HG02938 (cell line): ENCODE measurements around the gene HSPB9.
"Not testable (repeated sequence)": the region's sequence is repeated elsewhere in the genome, so short reads cannot be mapped to it uniquely, and the experiment has no call there.

ENCODE experiments used
- ATAC-seq: cut with Tn5 transposase; IDR thresholded peaks from one replicate; pipeline ENCODE4 v1.9.1; 2021; ENCODE audit warnings: mild to moderate bottlenecking, moderate library complexity; ENCODE audit not compliant: unreplicated experiment

HSPB9 gene

DNA sequence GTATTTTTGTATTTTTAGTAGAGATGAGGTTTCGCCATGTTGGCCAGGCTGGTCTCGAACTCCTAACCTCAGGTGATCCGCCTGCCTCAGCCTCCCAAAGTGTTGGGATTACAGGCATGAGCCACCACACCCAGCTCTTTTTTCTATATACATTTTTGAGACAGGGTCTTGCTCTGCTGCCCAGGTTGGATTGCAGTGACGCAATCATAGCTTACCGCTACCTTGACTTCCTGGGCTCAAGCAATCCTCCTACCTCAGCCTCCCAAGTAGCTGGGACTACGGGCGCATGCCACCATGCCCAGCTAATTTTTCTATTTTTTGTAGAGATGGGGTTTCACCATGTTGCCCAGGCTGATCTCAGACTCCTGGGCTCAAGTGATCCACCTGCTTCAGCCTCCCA lies 18.1 kb downstream of the HSPB9 start:
- not testable (repeated sequence) for ATAC-seq

DNA sequence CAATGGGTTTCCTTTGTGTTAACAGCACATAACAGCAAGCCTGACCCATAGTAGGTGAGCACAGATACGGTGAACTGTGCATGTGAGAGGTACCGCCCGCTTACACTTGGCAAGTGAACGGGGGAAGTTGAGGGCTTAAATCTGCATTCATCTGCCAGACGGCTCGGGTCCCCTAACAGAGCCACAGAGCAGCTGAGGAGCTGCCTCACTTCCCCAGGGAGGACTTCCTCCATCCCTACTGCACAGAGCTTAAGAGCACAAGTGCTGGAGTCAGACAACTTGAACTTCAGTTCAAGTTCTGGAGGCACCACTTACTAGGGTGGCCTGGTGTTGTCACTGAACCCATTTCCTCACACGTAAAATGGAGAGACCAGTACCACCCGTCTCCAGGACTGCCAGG lies 18.8 kb downstream of the HSPB9 start:
- no peak for ATAC-seq

DNA sequence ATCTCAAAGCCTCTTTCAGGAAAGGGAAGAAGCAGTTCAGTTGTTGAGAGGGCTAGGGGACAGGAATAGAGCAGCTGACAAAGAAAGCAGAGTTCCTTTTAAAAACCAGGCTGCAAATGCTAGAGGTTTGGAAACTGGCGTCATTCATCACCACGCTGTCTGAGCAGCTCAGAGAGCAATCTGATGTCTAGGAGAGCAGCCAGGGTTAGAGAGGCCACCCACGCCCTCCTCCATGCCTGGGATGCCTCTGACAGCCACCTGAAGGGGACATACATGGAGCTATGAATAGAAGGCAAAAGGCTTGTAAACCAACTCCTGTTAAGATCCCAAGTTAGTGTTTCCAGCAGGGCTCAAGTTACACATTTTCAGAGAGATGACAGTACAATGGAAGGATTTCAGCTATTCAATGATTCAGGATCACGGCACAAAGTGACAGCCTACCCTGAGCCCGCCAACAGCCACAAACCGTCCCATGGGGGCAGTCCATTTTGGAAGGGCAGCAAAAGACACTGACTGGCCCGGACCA lies 19.8 kb downstream of the HSPB9 start:
- no peak for ATAC-seq

DNA sequence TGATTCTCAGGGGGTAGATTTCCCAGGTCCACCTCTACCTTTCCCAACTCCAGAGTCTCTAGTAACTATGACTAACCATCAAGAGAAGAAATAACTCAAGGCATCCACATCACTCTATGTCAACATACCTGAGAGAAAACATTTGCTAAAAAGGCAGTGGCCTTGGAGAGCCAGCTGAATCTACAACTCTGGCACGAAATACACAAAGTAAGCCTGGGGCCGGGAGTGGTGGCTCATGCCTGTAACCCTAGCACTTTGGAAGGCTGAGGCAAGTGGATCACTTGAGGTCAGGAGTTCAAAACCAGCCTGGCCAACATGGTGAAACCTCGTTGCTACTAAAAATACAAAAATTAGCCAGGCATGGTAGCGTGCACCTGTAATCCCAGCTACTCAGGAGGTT lies 20.5 kb downstream of the HSPB9 start:
- not testable (repeated sequence) for ATAC-seq

- no peak for ATAC-seq
Measured at GRCh38 chr17:42146911-42147607, 24.5 kb downstream of the HSPB9 start.

GRCh38 chr17:42153919-42154742 lies 31.5 kb downstream of the HSPB9 start:
- no peak for ATAC-seq

GRCh38 chr17:42155614-42156045 lies 33.0 kb downstream of the HSPB9 start:
- ATAC-seq: no peak

- no peak for ATAC-seq
Measured at GRCh38 chr17:42159796-42160530, 37.4 kb downstream of the HSPB9 start.

DNA sequence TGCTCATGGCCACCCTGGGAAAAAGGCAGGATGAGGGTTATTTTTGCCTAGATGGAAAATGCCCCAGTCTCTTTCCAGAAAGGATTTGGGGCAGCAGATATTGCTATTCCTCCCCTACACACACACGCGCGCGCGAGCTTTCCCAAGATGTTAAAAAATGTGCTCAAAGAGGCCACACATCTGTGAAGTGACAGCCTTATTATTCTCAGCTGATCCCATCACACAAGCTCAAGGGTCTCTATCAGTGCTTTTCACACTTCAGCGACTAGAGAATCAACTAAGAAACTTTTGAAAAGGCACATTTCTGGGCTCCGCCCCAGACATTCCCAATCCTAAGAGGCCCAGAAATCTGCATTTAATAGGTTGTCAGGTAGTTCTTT lies 37.9 kb downstream of the HSPB9 start:
- ATAC-seq: no peak

DNA sequence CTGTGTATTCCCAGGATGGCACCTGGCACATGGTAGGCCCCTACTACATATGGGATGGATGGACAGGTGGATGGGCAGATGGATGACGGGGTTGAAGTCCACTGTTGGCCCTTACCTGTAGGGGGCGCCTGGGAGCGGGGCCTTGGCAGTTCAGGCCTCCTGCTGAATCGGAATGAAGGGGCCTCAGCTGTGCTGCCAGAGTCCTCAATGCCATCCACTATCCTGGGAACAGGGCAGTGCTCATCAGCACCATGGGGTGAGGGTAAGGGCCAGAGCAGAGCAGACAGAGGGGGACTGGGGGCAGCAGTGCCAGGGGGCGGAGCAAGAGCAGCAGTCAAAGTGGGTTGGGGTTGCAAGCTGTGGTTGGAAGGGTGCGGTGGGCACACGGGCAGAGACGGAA lies 40.5 kb downstream of the HSPB9 start:
- no peak for ATAC-seq

GRCh38 chr17:42163696-42164407 lies 41.2 kb downstream of the HSPB9 start:
- ATAC-seq: no peak

GRCh38 chr17:42165751-42166150 lies 43.1 kb downstream of the HSPB9 start:
- no peak for ATAC-seq

DNA sequence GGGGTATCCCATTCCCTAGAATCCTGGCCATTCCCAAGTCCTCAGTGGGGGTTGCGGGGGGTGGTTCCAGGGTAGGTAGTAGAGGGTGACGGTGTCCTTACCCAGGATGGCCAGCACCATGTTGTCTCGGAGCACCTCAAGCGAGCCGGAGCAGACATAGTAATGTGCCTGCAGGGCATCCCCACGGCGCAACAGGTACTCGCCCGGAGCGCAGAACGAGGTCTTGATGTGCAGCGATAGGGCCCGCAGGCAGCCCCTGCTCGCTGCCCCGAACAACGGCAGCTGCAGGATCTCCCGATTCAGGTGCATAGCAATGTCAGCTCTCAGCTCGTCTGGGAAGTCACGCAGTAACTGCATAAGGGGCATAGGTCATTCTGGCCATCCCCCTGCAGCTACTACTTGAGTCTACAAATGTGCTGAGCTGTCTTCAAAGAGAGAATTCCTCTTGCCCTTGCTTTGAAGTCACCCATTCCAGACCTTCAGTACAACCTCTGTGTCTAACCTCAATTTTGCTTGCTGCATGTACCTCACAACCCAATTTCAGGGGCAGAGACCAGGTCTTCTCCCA lies 43.7 kb downstream of the HSPB9 start:
- ATAC-seq: no peak

DNA sequence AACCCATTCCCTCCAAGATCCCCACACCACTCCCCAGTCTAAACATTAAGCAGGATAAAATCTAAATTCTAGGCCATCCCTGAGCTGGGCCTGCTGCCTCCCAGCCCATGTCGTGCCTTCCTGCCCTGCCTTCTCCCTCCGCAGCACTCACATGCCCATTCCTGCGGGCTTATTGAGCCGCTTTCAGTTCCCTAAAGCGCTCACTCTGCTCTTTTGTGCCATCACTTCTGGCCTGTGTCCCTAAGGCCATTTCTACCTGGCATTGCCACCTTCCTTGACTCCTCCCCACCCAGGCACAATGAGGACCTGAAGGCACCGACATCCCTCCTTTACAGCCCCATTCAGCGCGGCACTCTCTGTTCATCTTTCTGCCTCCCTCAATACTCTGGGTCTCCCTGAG lies 45.2 kb downstream of the HSPB9 start:
- no peak for ATAC-seq

DNA sequence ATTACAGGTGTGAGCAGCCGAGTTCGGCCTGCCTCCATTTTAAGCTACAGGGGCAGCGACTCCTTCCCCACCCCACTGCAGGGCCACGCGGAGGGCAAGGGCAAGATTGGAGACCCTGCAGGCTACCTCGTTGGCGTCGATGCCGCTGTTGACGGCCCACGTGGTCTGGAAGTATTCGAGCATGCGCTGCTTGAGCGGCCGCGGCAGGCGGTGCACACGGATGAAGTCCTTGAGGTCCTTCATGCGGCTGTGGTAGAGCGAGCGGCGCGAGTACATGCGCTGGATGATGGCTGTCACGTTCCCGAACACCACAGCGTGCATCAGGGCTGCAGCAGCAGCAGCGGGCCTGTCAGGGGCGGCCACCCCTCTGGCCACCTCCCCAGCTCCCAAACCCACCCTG lies 46.7 kb downstream of the HSPB9 start:
- ATAC-seq: no peak

- ATAC-seq: no peak
Measured at GRCh38 chr17:42171831-42172230, 49.2 kb downstream of the HSPB9 start.
